ENCODE results near the gene SOX8. TPM values are rescaled to one million over a fixed set of nuclear protein-coding genes. Genes with fewer than 3 reads are reported as not detected.
A peak's percentile ranks its signal among the peaks of the same experiment; 100 is the strongest.

The SOX8 gene
- total and polyA plus RNA-seq, 8 donors: 0.54 to 5.5 (median 0.83) TPM

- WGBS, 2 donors: 93 to 95% methylated on average over 17 of the region's 17 CpGs
Measured at GRCh38 chr16:939941-940340, 41.6 kb upstream of the SOX8 start.

GRCh38 chr16:942436-943060 is 39.0 kb upstream of the SOX8 start:
- H3K27me3 ChIP-seq: no peaks in the 10 kb centered on the region
- H3K27ac ChIP-seq: no peak overlapping the region
- DNase-seq: no peak
- no peak for ATAC-seq
- H3K36me3 ChIP-seq: peaks cover 0 to 5% (median 0%) of the 10 kb centered on the region in 3 donors
- intact Hi-C loops (cut with DNase I): no loop called here
- no peak for TF ChIP-seq CTCF (IDR thresholded peaks at IDR 0.05)
- H3K9me3 ChIP-seq: no peaks in the 10 kb centered on the region
- no peak overlapping the region for H3K4me3 ChIP-seq
- H3K4me1 ChIP-seq: no peaks in the 10 kb centered on the region
- WGBS, 2 donors: 94 to 95% methylated on average over 4 of the region's 4 CpGs
- FAIRE-seq: no peak

More at GRCh38 chr16:939941-940340, 41.6 kb upstream of the SOX8 start:
- no peak overlapping the region for H3K27ac ChIP-seq
- no peaks in the 10 kb centered on the region for H3K9me3 ChIP-seq
- H3K4me3 ChIP-seq: no peak overlapping the region
- peak in 1 of 6 donors; percentile 26 for DNase-seq
- no peaks in the 10 kb centered on the region for H3K27me3 ChIP-seq
- H3K36me3 ChIP-seq: peaks cover 0 to 5% (median 0%) of the 10 kb centered on the region in 3 donors
- FAIRE-seq: no peak
- intact Hi-C loops (cut with DNase I): no loop called here
- H3K4me1 ChIP-seq: no peaks in the 10 kb centered on the region
- no peak for ATAC-seq
- TF ChIP-seq CTCF (IDR thresholded peaks at IDR 0.05): no peak

GRCh38 chr16:943971-944370 is 37.6 kb upstream of the SOX8 start:
- peaks cover 0 to 5% (median 0%) of the 10 kb centered on the region in 3 donors for H3K36me3 ChIP-seq
- 95 to 96% methylated on average over 5 of the region's 5 CpGs for WGBS, 2 donors
- H3K9me3 ChIP-seq: no peaks in the 10 kb centered on the region
- DNase-seq: peak in 1 of 6 donors; percentile 15
- no peaks in the 10 kb centered on the region for H3K4me1 ChIP-seq
- no peak overlapping the region for H3K27ac ChIP-seq
- TF ChIP-seq CTCF (IDR thresholded peaks at IDR 0.05): no peak
- H3K4me3 ChIP-seq: no peak overlapping the region
- ATAC-seq: no peak
- FAIRE-seq: no peak
- H3K27me3 ChIP-seq: no peaks in the 10 kb centered on the region
- intact Hi-C loops (cut with DNase I): no loop called here

- WGBS, 2 donors: 86 to 92% methylated on average over 10 of the region's 10 CpGs
- Histone ChIP-seq H3K4me1 (no peaks in the 10 kb centered on the region), H3K9me3 (no peaks in the 10 kb centered on the region), H3K4me3 (no peak overlapping the region), H3K27ac (no peak overlapping the region), H3K27me3 (no peaks in the 10 kb centered on the region), H3K36me3 (no peaks in the 10 kb centered on the region)
- ATAC-seq: no peak
- DNase-seq: no peak
- FAIRE-seq: no peak
- intact Hi-C loops (cut with DNase I): no loop called here
- TF ChIP-seq CTCF (IDR thresholded peaks at IDR 0.05): no peak
Measured at GRCh38 chr16:945271-946047, 36.1 kb upstream of the SOX8 start.

GRCh38 chr16:946048-946395 is 35.5 kb upstream of the SOX8 start:
- Histone ChIP-seq H3K9me3 (no peaks in the 10 kb centered on the region), H3K36me3 (no peaks in the 10 kb centered on the region), H3K4me1 (no peaks in the 10 kb centered on the region), H3K4me3 (no peak overlapping the region), H3K27me3 (no peaks in the 10 kb centered on the region), H3K27ac (no peak overlapping the region)
- ATAC-seq (peak in 1 of 4 donors; percentile 24), FAIRE-seq (no peak), DNase-seq (peak in 1 of 6 donors; percentile 21)
- no peak for TF ChIP-seq CTCF (IDR thresholded peaks at IDR 0.05)
- WGBS, 2 donors: 94 to 95% methylated on average over 8 of the region's 8 CpGs
- intact Hi-C loops (cut with DNase I): no loop called here
